ENCODE measurements around the gene PUS7. TPM values are rescaled to one million over a fixed set of nuclear protein-coding genes. Genes with fewer than 3 reads are reported as not detected.
"Not testable (repeated sequence)": the region's sequence is repeated elsewhere in the genome, so short reads cannot be mapped to it uniquely, and the experiment has no call there.

The PUS7 gene
- total RNA-seq, 1 donor = 22.4 TPM

- Histone ChIP-seq H3K27me3 (ENCODE audit: insufficient read depth, low read length) (no peaks in the 10 kb centered on the region), H3K4me2 (ENCODE audit: insufficient read depth, low read length) (no peak overlapping the region), H3K79me2 (ENCODE audit: insufficient read depth, low read length) (no peaks in the 10 kb centered on the region), H3K4me3 (ENCODE audit: insufficient read depth, low read length) (no peak overlapping the region), H4K20me1 (ENCODE audit: insufficient read depth, low read length) (no peaks in the 10 kb centered on the region), H3K36me3 (ENCODE audit: insufficient read depth, low read length) (no peaks in the 10 kb centered on the region), H2AFZ (ENCODE audit: low read length) (no peak overlapping the region), H3K27ac (ENCODE audit: low read depth, low read length) (no peak overlapping the region), H3K9me3 (ENCODE audit: low read depth, low read length) (no peaks in the 10 kb centered on the region), H3K4me1 (ENCODE audit: insufficient read depth, low read length) (peaks cover 5% of the 10 kb centered on the region)
- no peak for DNase-seq (ENCODE audit: insufficient read length, low spot score, missing footprints)
- no peak for TF ChIP-seq CTCF (IDR thresholded peaks at IDR 0.05; ENCODE audit: extremely low read depth, low read depth, low read length)
These were observed 77.6 kb downstream of the PUS7 start for GRCh38 chr7:105444342-105444987.

GRCh38 chr7:105442214-105442613, 79.9 kb downstream of the PUS7 start:
- not testable (repeated sequence) for H3K79me2 ChIP-seq (ENCODE audit: insufficient read depth, low read length); H3K9me3 ChIP-seq (ENCODE audit: low read depth, low read length); H2AFZ ChIP-seq (ENCODE audit: low read length); H4K20me1 ChIP-seq (ENCODE audit: insufficient read depth, low read length); H3K36me3 ChIP-seq (ENCODE audit: insufficient read depth, low read length); H3K27me3 ChIP-seq (ENCODE audit: insufficient read depth, low read length); H3K4me2 ChIP-seq (ENCODE audit: insufficient read depth, low read length); H3K4me3 ChIP-seq (ENCODE audit: insufficient read depth, low read length); H3K27ac ChIP-seq (ENCODE audit: low read depth, low read length); DNase-seq (ENCODE audit: insufficient read length, low spot score, missing footprints)
- peaks cover 12% of the 10 kb centered on the region for H3K4me1 ChIP-seq (ENCODE audit: insufficient read depth, low read length)

- Histone ChIP-seq H3K4me3 (ENCODE audit: insufficient read depth, low read length) (no peak overlapping the region), H3K9me3 (ENCODE audit: low read depth, low read length) (no peaks in the 10 kb centered on the region), H3K36me3 (ENCODE audit: insufficient read depth, low read length) (no peaks in the 10 kb centered on the region), H3K27ac (ENCODE audit: low read depth, low read length) (peak overlapping the region; percentile 12), H3K4me1 (ENCODE audit: insufficient read depth, low read length) (peaks cover 12% of the 10 kb centered on the region), H3K79me2 (ENCODE audit: insufficient read depth, low read length) (no peaks in the 10 kb centered on the region), H3K4me2 (ENCODE audit: insufficient read depth, low read length) (peak overlapping the region; percentile 31), H4K20me1 (ENCODE audit: insufficient read depth, low read length) (no peaks in the 10 kb centered on the region), H2AFZ (ENCODE audit: low read length) (peak overlapping the region; percentile 13), H3K27me3 (ENCODE audit: insufficient read depth, low read length) (no peaks in the 10 kb centered on the region)
- DNase-seq (ENCODE audit: insufficient read length, low spot score, missing footprints) = peak; percentile 89
- peak; percentile 18 for TF ChIP-seq CTCF (IDR thresholded peaks at IDR 0.05; ENCODE audit: extremely low read depth, low read depth, low read length)
These were observed 82.7 kb downstream of the PUS7 start for GRCh38 chr7:105439174-105439893.

GRCh38 chr7:105438847-105439173, 83.3 kb downstream of the PUS7 start:
- no peak overlapping the region for H2AFZ ChIP-seq (ENCODE audit: low read length)
- H4K20me1 ChIP-seq (ENCODE audit: insufficient read depth, low read length) = no peaks in the 10 kb centered on the region
- no peak for TF ChIP-seq CTCF (IDR thresholded peaks at IDR 0.05; ENCODE audit: extremely low read depth, low read depth, low read length)
- H3K4me1 ChIP-seq (ENCODE audit: insufficient read depth, low read length) = peaks cover 12% of the 10 kb centered on the region
- H3K4me3 ChIP-seq (ENCODE audit: insufficient read depth, low read length) = no peak overlapping the region
- H3K27me3 ChIP-seq (ENCODE audit: insufficient read depth, low read length) = no peaks in the 10 kb centered on the region
- no peaks in the 10 kb centered on the region for H3K79me2 ChIP-seq (ENCODE audit: insufficient read depth, low read length)
- H3K36me3 ChIP-seq (ENCODE audit: insufficient read depth, low read length) = no peaks in the 10 kb centered on the region
- peak overlapping the region; percentile 31 for H3K4me2 ChIP-seq (ENCODE audit: insufficient read depth, low read length)
- no peak for DNase-seq (ENCODE audit: insufficient read length, low spot score, missing footprints)
- H3K9me3 ChIP-seq (ENCODE audit: low read depth, low read length) = no peaks in the 10 kb centered on the region
- peak overlapping the region; percentile 12 for H3K27ac ChIP-seq (ENCODE audit: low read depth, low read length)
